HG03378 (cell line): Measurements from ENCODE around the gene RPH3AL.
"Not testable (repeated sequence)": the region's sequence is repeated elsewhere in the genome, so short reads cannot be mapped to it uniquely, and the experiment has no call there.

Experiments
- ATAC-seq: cut with Tn5 transposase; IDR thresholded peaks from one replicate; pipeline ENCODE4 v1.9.1; 2021; ENCODE audit warnings: mild to moderate bottlenecking, moderate library complexity; ENCODE audit not compliant: unreplicated experiment

RPH3AL gene

DNA sequence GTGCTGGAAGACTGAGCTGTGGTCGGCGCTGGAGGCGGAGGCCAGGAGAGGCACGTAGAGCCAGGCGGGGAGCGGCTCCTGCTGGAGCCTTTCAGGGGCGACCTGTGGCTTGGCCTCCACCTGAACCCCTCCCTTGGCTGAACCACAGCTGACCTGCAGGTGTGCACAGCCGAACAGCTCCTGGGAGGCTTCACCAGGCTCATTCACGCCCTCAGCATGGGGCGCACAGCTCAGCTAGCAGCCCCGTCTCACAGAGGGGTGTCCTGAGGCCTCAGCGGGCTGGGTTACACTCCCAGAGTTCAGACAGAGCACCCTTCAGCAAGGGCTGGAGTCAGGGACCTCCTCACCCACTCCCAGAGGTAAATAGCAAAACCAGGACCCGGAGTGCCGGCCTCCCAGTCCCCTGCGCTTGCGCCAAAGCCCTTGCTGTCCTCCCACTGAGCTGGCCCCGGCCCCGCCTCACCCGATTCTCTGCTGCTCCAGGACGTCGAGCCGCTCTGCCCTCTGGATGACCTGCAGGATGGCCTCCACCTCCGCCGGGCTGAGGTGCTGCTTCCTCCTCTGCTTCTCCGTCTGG lies 31.7 kb downstream of the RPH3AL start:
- no peak for ATAC-seq

GRCh38 chr17:320139-320538 lies 32.5 kb downstream of the RPH3AL start:
- no peak for ATAC-seq

GRCh38 chr17:319266-319665 lies 33.3 kb downstream of the RPH3AL start:
- no peak for ATAC-seq

GRCh38 chr17:317070-317469 lies 35.5 kb downstream of the RPH3AL start:
- ATAC-seq: not testable (repeated sequence)

- not testable (repeated sequence) for ATAC-seq
Measured at GRCh38 chr17:315399-315798, 37.2 kb downstream of the RPH3AL start.

DNA sequence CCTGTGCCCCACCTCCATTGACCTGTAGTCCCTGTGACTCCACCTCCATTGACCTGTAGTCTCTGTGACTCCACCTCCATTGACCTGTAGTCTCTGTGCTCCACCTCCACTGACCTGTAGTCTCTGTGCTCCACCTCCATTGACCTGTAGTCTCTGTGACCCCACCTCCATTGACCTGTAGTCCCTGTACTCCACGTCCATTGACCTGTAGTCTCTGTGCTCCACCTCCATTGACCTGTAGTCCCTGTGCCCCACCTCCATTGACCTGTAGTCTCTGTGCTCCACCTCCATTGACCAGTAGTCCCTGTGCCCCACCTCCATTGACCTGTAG lies 38.0 kb downstream of the RPH3AL start:
- not testable (repeated sequence) for ATAC-seq

- ATAC-seq: no peak
Measured at GRCh38 chr17:313911-314613, 38.5 kb downstream of the RPH3AL start.

DNA sequence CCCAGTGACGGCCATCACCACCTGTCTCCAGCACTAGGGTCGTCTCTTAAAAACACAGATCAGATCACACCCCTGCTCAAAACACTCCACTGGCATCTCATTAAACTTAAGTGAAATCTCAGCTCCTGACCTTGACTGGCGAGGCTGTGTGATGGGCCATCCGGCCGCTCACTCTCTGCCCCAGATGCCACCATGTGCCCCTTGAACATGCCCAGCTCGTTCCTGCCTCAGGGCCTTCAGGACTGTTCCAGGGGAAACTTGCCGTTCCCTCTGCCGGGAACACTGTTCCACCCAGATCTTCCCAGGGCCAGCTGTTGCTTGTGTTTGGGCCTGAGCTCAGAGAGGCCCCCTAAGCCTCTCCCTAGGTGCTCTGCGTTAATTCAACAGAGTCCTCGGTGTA lies 39.4 kb downstream of the RPH3AL start:
- no peak for ATAC-seq

- no peak for ATAC-seq
Measured at GRCh38 chr17:312476-313148, 40.0 kb downstream of the RPH3AL start.

DNA sequence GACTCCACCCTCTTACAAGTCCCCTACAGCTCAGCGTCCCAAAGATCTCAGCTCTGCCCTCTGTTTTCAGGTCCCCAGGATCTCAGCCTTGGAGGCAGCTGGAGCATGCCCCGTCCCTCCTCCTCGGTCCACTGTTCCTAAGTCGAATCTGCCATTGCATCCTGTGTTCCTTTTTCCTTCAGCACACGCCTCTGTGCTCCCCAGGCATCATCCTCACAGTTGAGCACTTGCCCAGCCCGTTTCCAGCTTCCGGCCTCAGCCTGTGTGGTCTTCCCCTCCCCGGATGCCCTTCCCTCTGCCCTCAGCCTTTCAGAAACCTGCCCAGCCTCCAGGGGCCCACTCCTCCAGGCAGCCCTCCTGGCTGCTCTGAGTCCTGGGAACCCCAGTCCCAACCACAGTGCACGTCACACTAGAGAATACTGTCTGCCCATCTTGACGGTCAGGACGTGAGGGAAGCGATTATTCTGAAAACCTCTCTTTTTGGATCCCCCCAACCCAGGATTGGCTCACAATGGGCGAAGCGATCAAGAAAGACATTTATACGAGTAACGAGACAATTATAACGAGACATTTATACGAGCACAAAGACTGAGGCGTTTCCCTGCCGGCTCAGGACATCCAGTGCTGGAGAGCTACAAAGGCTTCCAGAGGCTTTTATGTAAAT lies 41.4 kb downstream of the RPH3AL start:
- ATAC-seq: no peak

DNA sequence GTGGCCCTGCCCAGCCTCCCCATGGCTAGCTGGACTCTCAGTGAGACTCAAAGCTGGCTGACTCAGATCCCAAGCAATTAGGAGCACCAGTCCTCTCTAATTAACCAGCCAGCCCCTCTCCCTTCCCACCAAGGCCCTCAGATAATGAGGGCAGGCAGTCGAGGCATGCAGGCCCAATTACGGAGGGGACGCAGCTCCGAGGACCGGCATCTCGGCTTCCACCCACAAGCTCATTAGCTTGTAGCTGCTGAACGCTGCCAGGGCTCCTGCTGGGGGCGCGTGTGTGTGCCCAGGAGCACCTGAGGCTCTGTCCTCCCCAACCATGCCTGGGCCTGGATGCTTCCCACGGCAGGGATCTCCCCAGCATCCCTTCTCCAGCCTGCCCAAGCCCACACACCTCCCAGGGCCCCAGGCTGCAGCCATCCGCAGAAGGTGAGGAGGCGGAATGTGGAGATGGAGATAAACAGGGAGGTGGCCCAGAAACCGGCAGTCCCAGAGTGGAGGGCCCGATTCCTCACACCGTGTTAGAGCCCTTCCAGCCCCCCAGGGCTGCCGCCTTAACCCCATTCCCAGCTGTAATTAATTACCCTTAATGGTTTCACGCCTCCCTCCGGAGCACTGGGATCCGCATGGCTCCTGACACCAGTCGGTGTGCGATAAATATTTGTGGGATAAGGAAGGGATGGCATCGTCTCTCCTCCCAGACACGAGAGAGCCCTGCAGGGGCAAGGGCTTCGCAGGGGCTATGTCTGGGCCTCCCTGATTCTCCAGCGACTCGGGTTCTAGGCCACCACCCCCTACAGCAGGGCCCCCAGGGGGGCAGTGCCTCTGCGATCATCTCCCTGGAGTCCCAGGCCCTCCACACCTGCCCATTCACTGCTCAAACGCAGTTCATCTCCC lies 42.2 kb downstream of the RPH3AL start:
- no peak for ATAC-seq

- ATAC-seq: no peak
Measured at GRCh38 chr17:309361-309888, 43.2 kb downstream of the RPH3AL start.

GRCh38 chr17:307741-308507 lies 44.7 kb downstream of the RPH3AL start:
- ATAC-seq: no peak

DNA sequence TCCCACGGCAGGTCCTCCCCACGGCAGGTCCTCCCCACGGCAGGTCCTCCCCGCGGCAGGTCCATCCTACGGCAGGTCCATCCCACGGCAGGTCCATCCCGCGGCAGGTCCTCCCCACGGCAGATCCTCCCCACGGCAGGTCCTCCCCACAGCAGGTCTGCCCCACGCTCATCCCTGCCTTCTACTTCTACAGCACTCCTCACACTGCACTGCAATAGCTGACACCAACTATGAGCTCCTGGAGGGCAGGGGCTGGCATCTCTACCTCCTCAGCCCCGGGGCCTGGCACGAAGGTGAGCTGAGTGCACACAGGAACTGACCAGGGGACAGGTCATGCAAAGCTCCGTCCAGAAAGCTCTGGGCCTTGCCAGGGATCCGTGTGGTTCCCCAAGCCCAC lies 45.3 kb downstream of the RPH3AL start:
- no peak for ATAC-seq

GRCh38 chr17:306536-307294 lies 45.9 kb downstream of the RPH3AL start:
- ATAC-seq: no peak

DNA sequence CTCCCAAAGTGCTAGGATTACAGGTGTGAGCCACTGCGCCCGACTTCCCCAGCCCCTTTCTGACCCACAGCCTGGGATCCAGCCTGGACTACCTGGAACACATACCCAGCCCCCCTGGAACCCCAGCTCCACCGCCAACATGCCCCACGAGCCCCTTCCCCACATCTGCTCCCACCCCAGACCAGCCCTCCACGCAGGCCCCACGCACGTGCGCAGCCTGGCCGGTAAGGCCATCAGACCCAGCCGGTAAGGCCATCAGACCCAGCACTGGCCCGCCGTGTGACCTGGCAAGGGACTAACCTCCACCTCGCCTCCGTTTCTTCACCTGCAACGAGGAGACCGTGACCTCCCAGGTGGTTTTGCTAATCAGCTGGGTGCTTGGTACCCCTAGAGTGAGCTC lies 46.5 kb downstream of the RPH3AL start:
- ATAC-seq: no peak

DNA sequence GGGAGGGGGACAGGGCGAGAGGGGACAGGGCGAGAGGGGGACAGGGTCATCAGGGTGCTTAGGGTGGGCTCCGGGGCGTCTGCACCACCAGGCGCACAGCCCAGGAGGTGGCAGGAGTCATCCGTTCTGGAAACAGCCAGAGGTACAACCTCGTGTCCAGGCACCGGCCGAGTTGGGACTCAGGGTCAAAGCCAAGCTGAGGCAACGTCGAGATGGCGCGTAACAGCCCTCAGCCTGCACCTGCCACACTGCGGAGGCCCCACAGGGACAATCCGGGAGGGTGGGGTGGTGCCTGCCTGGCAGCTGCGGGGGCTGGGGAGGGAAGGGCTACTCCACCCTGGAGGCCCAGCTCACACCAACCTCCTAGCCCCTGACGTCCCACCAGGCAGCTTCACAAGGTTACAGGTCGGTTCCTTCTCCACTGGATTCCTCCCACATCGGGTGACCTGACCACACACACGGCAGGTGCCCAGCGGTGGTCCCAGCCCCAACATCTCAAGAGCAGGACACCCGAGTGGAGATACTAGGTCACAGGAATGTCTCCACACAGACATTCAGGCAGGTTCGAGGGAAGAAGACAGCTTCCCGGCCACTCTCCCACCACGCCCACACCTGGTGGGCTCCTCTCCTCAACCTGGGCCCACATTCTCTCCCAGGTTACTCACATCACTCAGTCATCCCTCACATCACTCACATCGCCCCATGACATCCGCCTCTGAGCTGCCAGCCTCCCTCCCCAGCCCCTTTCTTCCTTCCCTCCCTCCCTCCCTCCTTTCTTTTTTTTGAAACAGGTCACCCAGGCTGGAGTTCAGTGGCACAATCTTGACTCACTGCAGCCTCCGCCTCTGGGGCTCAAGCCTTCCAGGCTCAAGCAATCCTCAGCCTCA lies 47.3 kb downstream of the RPH3AL start:
- no peak for ATAC-seq

DNA sequence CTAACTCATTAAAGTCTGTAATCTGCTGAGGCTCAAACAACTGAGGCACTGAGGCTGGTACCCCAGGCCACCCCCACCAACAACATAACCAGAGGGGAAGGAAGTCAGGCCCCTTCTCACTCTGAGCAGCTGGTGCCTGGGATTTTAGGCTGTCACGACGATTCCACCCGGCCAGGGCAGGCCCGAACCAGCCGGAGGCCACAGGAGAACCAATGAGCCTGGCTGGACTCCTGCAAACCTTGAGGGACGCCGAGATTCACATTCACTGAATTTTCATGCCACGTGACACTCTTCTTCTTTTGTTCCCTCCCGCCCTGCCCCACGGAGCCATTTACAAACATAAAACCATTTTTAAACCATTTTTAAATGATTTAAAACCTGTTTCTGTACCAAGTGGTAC lies 48.1 kb downstream of the RPH3AL start:
- ATAC-seq: no peak
